Measurements from ENCODE around the gene ATP2B1.
A peak's percentile ranks its signal among the peaks of the same experiment; 100 is the strongest.

The ATP2B1 gene

DNA sequence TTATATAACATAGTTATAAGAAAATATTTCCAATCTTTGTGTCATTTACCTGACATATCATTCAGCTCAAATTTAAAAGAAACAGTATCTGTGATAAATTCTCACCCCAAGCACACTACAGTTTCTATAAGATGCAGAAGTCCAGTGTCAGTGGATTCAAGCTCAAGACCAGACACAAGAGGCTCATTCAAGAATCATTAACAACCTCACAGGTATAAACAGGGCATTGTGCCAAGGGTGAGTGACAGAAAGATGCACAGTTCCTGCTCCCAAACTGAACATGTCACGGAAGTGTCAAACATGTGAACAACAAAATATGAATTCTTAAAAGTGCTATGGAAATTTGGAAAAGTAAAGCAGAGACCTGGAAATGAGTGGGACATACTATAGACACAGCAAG, 12.8 kb downstream of the ATP2B1 start (continued):
- TF ChIP-seq, protein P1, sequence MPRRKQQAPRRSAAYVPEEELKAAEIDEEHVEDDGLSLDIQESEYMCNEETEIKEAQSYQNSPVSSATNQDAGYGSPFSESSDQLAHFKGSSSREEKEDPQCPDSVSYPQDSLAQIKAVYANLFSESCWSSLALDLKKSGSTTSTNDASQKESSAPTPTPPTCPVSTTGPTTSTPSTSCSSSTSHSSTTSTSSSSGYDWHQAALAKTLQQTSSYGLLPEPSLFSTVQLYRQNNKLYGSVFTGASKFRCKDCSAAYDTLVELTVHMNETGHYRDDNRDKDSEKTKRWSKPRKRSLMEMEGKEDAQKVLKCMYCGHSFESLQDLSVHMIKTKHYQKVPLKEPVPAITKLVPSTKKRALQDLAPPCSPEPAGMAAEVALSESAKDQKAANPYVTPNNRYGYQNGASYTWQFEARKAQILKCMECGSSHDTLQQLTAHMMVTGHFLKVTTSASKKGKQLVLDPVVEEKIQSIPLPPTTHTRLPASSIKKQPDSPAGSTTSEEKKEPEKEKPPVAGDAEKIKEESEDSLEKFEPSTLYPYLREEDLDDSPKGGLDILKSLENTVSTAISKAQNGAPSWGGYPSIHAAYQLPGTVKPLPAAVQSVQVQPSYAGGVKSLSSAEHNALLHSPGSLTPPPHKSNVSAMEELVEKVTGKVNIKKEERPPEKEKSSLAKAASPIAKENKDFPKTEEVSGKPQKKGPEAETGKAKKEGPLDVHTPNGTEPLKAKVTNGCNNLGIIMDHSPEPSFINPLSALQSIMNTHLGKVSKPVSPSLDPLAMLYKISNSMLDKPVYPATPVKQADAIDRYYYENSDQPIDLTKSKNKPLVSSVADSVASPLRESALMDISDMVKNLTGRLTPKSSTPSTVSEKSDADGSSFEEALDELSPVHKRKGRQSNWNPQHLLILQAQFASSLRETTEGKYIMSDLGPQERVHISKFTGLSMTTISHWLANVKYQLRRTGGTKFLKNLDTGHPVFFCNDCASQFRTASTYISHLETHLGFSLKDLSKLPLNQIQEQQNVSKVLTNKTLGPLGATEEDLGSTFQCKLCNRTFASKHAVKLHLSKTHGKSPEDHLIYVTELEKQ (tag by site-specific recombination; IDR thresholded peaks at IDR 0.05; ENCODE audit: borderline replicate concordance) = no peak
- TF ChIP-seq REPIN1 (tag by site-specific recombination; IDR thresholded peaks at IDR 0.05; ENCODE audit: low read depth) (no peak), ZBTB20 (tag by site-specific recombination; IDR thresholded peaks at IDR 0.05) (no peak), ZNF302 (tag by site-specific recombination; IDR thresholded peaks at IDR 0.05; ENCODE audit: low read depth) (no peak), ZBTB8A (tag by site-specific recombination; IDR thresholded peaks at IDR 0.05) (no peak)

DNA sequence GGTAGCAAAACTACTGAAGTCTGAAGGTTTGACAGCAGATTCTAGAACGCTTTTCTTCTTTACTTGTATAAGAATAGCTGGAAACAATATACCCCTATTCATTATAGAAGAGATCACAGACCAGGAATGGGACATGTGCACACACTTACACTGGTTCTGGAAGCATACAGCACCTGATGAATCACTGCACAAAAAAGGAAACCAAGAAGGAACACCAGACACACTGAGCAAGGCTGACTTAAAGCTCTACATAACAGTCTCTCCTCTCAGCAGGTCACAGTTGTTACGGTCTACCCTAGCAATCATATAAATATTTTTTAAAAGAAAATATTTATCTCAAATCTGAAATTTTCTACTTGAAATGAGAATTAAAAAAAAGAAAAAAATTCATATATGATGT, 13.5 kb downstream of the ATP2B1 start:
- H3K27ac ChIP-seq (ENCODE audit: extremely low read depth, low read depth, low read length) = no peak overlapping the region

DNA sequence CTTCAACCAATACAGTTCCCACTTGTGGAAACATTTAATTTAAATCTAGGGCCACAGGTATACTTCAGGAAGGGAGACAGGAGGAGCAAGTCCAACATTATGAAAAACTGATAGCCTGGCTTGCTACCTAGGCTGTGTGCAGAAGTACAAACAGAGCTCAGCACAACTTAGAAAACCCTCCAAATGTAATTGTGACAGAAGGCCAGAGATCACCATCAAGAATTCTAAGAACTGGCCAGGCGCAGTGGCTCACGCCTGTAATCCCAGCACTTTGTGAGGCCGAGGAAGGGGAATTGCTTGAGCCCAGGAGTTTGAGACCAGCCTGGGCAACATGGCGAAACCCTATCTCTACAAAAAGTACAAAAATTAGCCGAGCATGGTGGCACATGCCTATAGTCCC, 14.1 kb downstream of the ATP2B1 start:
- Histone ChIP-seq H3K36me3 (ENCODE audit: control insufficient read depth in 2 of 2, insufficient read depth in 1 of 2, low read length in 2 of 2) (no peaks in the 10 kb centered on the region), H3K27ac (ENCODE audit: extremely low read depth, low read depth, low read length) (no peak overlapping the region), H3K9me3 (ENCODE audit: control insufficient read depth, insufficient read depth, low read depth, low read length) (no peaks in the 10 kb centered on the region), H3K4me3 (ENCODE audit: low read depth, low read length) (no peak overlapping the region), H3K4me1 (ENCODE audit: control insufficient read depth, insufficient read depth, low read length) (peaks cover 19% of the 10 kb centered on the region)
- ChIA-PET CTCF (interaction anchor here (0.6 to 0.7 kb wide), 3 partner anchors 11 to 284 kb away, joined by 3 read pairs; no protein-coding TSS in a partner anchor), POLR2A (no interaction called here)
- TF ChIP-seq ZNF184 (tag by site-specific recombination; IDR thresholded peaks at IDR 0.05) = no peak
- no peak for TF ChIP-seq ZNF777 (tag by site-specific recombination; IDR thresholded peaks at IDR 0.05; ENCODE audit: borderline replicate concordance)
- no peak for TF ChIP-seq MZF1 (tag by site-specific recombination; IDR thresholded peaks at IDR 0.05; ENCODE audit: borderline replicate concordance)
- TF ChIP-seq RBAK (tag by site-specific recombination; IDR thresholded peaks at IDR 0.05) = no peak
- TF ChIP-seq, protein P2, sequence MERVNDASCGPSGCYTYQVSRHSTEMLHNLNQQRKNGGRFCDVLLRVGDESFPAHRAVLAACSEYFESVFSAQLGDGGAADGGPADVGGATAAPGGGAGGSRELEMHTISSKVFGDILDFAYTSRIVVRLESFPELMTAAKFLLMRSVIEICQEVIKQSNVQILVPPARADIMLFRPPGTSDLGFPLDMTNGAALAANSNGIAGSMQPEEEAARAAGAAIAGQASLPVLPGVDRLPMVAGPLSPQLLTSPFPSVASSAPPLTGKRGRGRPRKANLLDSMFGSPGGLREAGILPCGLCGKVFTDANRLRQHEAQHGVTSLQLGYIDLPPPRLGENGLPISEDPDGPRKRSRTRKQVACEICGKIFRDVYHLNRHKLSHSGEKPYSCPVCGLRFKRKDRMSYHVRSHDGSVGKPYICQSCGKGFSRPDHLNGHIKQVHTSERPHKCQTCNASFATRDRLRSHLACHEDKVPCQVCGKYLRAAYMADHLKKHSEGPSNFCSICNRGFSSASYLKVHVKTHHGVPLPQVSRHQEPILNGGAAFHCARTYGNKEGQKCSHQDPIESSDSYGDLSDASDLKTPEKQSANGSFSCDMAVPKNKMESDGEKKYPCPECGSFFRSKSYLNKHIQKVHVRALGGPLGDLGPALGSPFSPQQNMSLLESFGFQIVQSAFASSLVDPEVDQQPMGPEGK (tag by site-specific recombination; IDR thresholded peaks at IDR 0.05) = no peak
- no peak for TF ChIP-seq ZNF157 (tag by site-specific recombination; IDR thresholded peaks at IDR 0.05)
- no peak for TF ChIP-seq ZNF600 (tag by site-specific recombination; IDR thresholded peaks at IDR 0.05)
- TF ChIP-seq, protein P3, sequence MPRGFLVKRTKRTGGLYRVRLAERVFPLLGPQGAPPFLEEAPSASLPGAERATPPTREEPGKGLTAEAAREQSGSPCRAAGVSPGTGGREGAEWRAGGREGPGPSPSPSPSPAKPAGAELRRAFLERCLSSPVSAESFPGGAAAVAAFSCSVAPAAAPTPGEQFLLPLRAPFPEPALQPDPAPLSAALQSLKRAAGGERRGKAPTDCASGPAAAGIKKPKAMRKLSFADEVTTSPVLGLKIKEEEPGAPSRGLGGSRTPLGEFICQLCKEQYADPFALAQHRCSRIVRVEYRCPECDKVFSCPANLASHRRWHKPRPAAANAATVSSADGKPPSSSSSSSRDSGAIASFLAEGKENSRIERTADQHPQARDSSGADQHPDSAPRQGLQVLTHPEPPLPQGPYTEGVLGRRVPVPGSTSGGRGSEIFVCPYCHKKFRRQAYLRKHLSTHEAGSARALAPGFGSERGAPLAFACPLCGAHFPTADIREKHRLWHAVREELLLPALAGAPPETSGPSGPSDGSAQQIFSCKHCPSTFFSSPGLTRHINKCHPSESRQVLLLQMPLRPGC (tag by site-specific recombination; IDR thresholded peaks at IDR 0.05) = no peak
- TF ChIP-seq, protein P4, sequence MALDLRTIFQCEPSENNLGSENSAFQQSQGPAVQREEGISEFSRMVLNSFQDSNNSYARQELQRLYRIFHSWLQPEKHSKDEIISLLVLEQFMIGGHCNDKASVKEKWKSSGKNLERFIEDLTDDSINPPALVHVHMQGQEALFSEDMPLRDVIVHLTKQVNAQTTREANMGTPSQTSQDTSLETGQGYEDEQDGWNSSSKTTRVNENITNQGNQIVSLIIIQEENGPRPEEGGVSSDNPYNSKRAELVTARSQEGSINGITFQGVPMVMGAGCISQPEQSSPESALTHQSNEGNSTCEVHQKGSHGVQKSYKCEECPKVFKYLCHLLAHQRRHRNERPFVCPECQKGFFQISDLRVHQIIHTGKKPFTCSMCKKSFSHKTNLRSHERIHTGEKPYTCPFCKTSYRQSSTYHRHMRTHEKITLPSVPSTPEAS (tag by site-specific recombination; IDR thresholded peaks at IDR 0.05) = no peak
- no peak for TF ChIP-seq ZBTB17 (tag by site-specific recombination; IDR thresholded peaks at IDR 0.05)

More for the DNA sequence above, 13.5 kb downstream of the ATP2B1 start:
- Histone ChIP-seq H3K4me3 (ENCODE audit: low read depth, low read length) (no peak overlapping the region), H3K4me1 (ENCODE audit: control insufficient read depth, insufficient read depth, low read length) (peaks cover 20% of the 10 kb centered on the region), H3K9me3 (ENCODE audit: control insufficient read depth, insufficient read depth, low read depth, low read length) (no peaks in the 10 kb centered on the region), H3K36me3 (ENCODE audit: control insufficient read depth in 2 of 2, insufficient read depth in 1 of 2, low read length in 2 of 2) (no peaks in the 10 kb centered on the region)
- POLR2A ChIA-PET = interaction anchor here (1.0 kb wide), 2 partner anchors 11 to 14 kb away, joined by 3 to 4 read pairs; no protein-coding TSS in a partner anchor
- TF ChIP-seq ZNF600 (tag by site-specific recombination; IDR thresholded peaks at IDR 0.05) = peak; percentile 91
- TF ChIP-seq ZNF10 (tag by site-specific recombination; IDR thresholded peaks at IDR 0.05) = peak; percentile 95
- no peak for TF ChIP-seq ZNF335 (tag by site-specific recombination; conservative IDR thresholded peaks at IDR 0.05)
- CTCF ChIA-PET = no interaction called here

Data from HEK293 (cell line).